ENCODE data around the gene IL1A.
A peak's percentile ranks its signal among the peaks of the same experiment; 100 is the strongest.

Gene IL1A

GRCh38 chr2:112818094-112818902 lies 34.0 kb upstream of the IL1A start:
- no peak for DNase-seq (ENCODE audit: low read depth, low spot score)

DNA sequence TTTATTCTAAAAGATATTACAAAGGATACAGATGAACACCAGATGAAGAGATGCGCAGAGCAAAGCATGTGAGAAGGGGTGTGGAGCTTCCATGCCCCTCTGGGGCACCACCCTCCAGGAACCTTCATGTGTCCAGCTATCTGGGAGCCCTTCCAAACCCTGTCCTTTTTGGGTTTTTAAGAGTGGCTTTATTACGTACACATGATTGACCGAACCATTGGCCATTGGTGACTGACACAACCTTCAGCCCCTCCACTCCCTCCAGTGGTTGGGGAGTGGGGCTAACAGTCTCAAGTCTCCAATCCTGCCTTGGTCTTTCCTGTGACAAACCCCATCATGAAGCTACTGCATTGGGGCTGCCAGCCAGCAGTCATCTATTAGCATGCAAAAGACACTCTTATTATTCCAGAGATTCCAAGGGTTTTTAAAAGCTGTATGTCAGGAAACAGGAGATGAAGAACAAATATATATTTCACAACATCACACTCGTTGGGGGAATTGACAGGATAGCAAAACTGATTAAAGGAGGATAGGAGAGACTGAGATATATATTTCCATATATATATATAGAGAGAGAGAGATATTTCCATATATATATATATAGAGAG lies 32.9 kb upstream of the IL1A start:
- no peak for DNase-seq (ENCODE audit: low read depth, low spot score)

DNA sequence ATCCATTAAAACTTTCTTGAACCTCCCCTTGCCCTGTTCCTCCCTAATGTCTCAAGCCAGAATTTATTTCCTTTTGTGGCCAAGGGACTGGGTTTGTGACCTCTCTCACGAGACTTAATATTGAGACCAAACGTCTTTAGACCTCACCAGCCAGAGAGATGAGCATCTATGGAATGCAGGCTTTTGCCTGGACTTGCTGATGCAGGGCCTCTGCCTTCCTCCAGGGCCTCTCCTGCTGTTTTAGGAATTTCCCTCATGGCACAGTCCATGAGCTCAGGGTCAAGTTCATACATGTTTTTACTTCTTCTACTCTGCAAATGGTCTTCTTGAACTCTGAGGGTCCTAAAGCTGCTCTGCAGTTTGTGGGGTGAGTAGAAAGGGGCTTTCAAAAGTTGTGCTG lies 30.0 kb upstream of the IL1A start:
- DNase-seq (ENCODE audit: low read depth, low spot score) = no peak

GRCh38 chr2:112813280-112813966 lies 29.1 kb upstream of the IL1A start:
- DNase-seq (ENCODE audit: low read depth, low spot score) = no peak

GRCh38 chr2:112812318-112813267 lies 28.3 kb upstream of the IL1A start:
- peak; percentile 61 for DNase-seq (ENCODE audit: low read depth, low spot score)

GRCh38 chr2:112811841-112812306 lies 27.6 kb upstream of the IL1A start:
- no peak for DNase-seq (ENCODE audit: low read depth, low spot score)

GRCh38 chr2:112811276-112811831 lies 27.1 kb upstream of the IL1A start:
- no peak for DNase-seq (ENCODE audit: low read depth, low spot score)

GRCh38 chr2:112809112-112809511 lies 24.8 kb upstream of the IL1A start:
- DNase-seq (ENCODE audit: low read depth, low spot score) = no peak

DNA sequence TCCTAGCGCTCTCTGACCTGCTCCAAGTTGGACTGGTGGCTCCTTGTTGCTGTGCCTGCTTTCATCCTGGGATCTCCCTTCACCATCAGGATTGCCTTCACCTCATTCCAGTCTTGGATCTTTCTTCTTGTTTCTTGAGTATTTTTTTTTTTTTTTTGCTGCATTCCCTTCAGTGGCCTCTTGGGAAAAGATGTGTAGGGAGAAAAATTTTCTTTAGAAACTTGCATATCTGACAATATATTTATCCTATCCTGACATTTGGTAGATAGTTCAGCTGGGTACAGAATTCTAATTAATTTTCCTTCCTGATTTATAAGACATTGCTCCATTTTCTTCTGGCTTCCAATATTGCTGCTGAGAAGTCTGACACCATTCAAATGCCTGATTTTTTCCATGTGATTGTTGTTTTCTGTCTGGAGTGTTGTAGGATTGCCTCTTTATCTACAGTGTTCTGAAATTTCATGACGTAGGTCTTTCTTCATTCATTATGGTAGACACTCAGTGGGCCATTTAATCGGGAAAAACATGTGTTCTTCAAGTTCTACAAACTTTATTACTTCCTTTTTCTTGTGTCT lies 23.0 kb upstream of the IL1A start:
- no peak for DNase-seq (ENCODE audit: low read depth, low spot score)

GRCh38 chr2:112805542-112805941 lies 21.2 kb upstream of the IL1A start:
- DNase-seq (ENCODE audit: low read depth, low spot score) = no peak

- peak; percentile 10 for DNase-seq (ENCODE audit: low read depth, low spot score)
Observed at GRCh38 chr2:112803691-112804521, 19.6 kb upstream of the IL1A start.

- no peak for DNase-seq (ENCODE audit: low read depth, low spot score)
Observed at GRCh38 chr2:112800881-112801583, 16.7 kb upstream of the IL1A start.

GRCh38 chr2:112798979-112799975 lies 15.0 kb upstream of the IL1A start:
- DNase-seq (ENCODE audit: low read depth, low spot score) = no peak

GRCh38 chr2:112796486-112796885 lies 12.2 kb upstream of the IL1A start:
- DNase-seq (ENCODE audit: low read depth, low spot score) = no peak

DNA sequence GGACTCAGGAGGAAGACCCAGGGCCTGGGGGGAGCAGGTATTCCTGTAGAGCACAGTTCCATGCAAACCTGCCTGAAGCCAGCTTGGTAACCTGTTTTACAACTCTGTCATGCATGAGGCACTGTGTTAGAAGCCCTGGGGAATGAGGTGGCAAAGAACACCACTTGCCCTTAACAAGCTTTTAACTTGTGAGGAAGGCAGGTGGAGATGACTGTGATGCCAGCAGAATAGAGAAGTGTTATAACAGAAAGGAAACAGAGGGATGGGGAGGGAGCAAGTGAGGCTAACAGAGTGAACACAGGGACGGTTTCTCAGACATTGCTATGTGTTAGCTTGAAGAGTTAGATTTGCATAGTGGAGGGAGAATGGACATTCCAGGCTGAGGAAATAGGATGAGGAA lies 11.5 kb upstream of the IL1A start:
- DNase-seq (ENCODE audit: low read depth, low spot score) = no peak

DNA sequence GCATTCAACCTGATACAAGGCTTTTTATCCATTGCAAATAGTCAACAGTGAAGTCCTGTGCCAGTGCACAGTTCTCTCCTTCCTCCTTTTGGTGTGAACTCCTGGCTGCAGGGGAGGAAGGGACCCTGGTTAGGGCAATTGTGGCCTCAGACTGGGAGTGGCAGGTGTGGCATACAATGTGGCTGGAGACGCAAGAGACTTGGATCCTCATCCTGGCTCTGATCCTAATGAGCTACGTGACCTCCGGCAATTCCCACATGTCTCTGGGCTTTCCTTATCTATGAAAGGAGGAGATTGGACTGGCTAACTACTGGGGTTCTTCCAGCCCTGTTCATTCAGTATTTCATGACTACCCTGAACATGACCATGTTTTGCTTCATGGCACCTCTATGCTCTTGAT lies 10.5 kb upstream of the IL1A start:
- no peak for DNase-seq (ENCODE audit: low read depth, low spot score)

DNA sequence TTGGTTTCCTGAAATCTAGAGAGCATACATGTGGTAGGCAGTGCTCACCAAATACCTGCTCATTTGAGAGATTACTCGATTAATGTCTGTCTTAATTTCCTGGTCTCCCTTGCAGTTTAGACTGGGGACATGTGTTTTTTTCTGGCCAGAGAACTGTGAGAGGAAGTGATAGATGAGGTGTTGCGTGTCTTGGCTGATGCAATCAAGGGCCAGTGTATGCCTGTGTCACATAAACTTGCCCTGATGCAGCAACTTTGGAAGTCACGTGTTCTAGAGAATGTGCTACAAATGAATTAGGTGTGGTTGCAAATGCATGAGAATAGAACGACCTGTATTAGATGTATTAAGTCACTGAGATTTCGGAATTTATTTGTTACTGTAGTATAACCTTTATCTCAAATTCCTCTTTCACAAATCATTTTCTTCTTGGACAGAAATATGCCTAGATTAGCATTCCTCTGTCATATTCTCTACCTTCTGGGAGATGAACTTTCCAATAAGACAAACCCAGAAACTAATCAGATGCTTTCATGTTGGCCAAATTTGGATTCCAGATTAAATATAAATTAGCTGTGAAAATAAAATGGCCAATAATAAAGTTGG lies 9.9 kb upstream of the IL1A start:
- no peak for DNase-seq (ENCODE audit: low read depth, low spot score)

Measured in brain pericyte (primary cell).